ENCODE results near the gene FAM222A.

The FAM222A gene

GRCh38 chr12:109722022-109722720 is 8.5 kb downstream of the FAM222A start:
- DNase-seq (ENCODE audit: low read depth), result no peak
- H3K4me3 ChIP-seq (ENCODE audit: low read length), result no peak overlapping the region
- no peaks in the 10 kb centered on the region for H3K36me3 ChIP-seq (ENCODE audit: control insufficient read depth, insufficient read depth, low read length, severe bottlenecking)
- H3K9ac ChIP-seq (ENCODE audit: low read length), result no peak overlapping the region
- H3K9me3 ChIP-seq (ENCODE audit: control insufficient read depth, low read length), result no peaks in the 10 kb centered on the region
- H3K27me3 ChIP-seq (replicated peaks; ENCODE audit: control insufficient read depth, insufficient read depth, low read length), result peaks cover 57% of the 10 kb centered on the region
- H3K4me1 ChIP-seq (ENCODE audit: control insufficient read depth, insufficient read depth, low read length), result no peaks in the 10 kb centered on the region

GRCh38 chr12:109722721-109723094 is 9.1 kb downstream of the FAM222A start:
- no peak for DNase-seq (ENCODE audit: low read depth)
- no peaks in the 10 kb centered on the region for H3K36me3 ChIP-seq (ENCODE audit: control insufficient read depth, insufficient read depth, low read length, severe bottlenecking)
- no peak overlapping the region for H3K4me3 ChIP-seq (ENCODE audit: low read length)
- H3K9ac ChIP-seq (ENCODE audit: low read length), result no peak overlapping the region
- peaks cover 57% of the 10 kb centered on the region for H3K27me3 ChIP-seq (replicated peaks; ENCODE audit: control insufficient read depth, insufficient read depth, low read length)
- no peaks in the 10 kb centered on the region for H3K9me3 ChIP-seq (ENCODE audit: control insufficient read depth, low read length)
- H3K4me1 ChIP-seq (ENCODE audit: control insufficient read depth, insufficient read depth, low read length), result no peaks in the 10 kb centered on the region

GRCh38 chr12:109723311-109723881 is 9.8 kb downstream of the FAM222A start:
- Histone ChIP-seq H3K9me3 (ENCODE audit: control insufficient read depth, low read length) (no peaks in the 10 kb centered on the region), H3K27me3 (replicated peaks; ENCODE audit: control insufficient read depth, insufficient read depth, low read length) (peaks cover 59% of the 10 kb centered on the region), H3K4me3 (ENCODE audit: low read length) (no peak overlapping the region), H3K36me3 (ENCODE audit: control insufficient read depth, insufficient read depth, low read length, severe bottlenecking) (no peaks in the 10 kb centered on the region), H3K9ac (ENCODE audit: low read length) (no peak overlapping the region), H3K4me1 (ENCODE audit: control insufficient read depth, insufficient read depth, low read length) (no peaks in the 10 kb centered on the region)
- DNase-seq (ENCODE audit: low read depth), result no peak

- no peaks in the 10 kb centered on the region for H3K4me1 ChIP-seq (ENCODE audit: control insufficient read depth, insufficient read depth, low read length)
- no peak overlapping the region for H3K4me3 ChIP-seq (ENCODE audit: low read length)
- no peak overlapping the region for H3K9ac ChIP-seq (ENCODE audit: low read length)
- H3K36me3 ChIP-seq (ENCODE audit: control insufficient read depth, insufficient read depth, low read length, severe bottlenecking), result no peaks in the 10 kb centered on the region
- H3K9me3 ChIP-seq (ENCODE audit: control insufficient read depth, low read length), result no peaks in the 10 kb centered on the region
- H3K27me3 ChIP-seq (replicated peaks; ENCODE audit: control insufficient read depth, insufficient read depth, low read length), result peaks cover 52% of the 10 kb centered on the region
- no peak for DNase-seq (ENCODE audit: low read depth)
These were observed 10.8 kb downstream of the FAM222A start for GRCh38 chr12:109724321-109724892.

GRCh38 chr12:109725321-109726105 is 11.9 kb downstream of the FAM222A start:
- no peak for DNase-seq (ENCODE audit: low read depth)
- Histone ChIP-seq H3K9me3 (ENCODE audit: control insufficient read depth, low read length) (no peaks in the 10 kb centered on the region), H3K4me1 (ENCODE audit: control insufficient read depth, insufficient read depth, low read length) (no peaks in the 10 kb centered on the region), H3K36me3 (ENCODE audit: control insufficient read depth, insufficient read depth, low read length, severe bottlenecking) (no peaks in the 10 kb centered on the region), H3K27me3 (replicated peaks; ENCODE audit: control insufficient read depth, insufficient read depth, low read length) (peaks cover 45% of the 10 kb centered on the region), H3K9ac (ENCODE audit: low read length) (no peak overlapping the region), H3K4me3 (ENCODE audit: low read length) (no peak overlapping the region)

GRCh38 chr12:109726106-109726497 is 12.5 kb downstream of the FAM222A start:
- Histone ChIP-seq H3K4me1 (ENCODE audit: control insufficient read depth, insufficient read depth, low read length) (no peaks in the 10 kb centered on the region), H3K27me3 (replicated peaks; ENCODE audit: control insufficient read depth, insufficient read depth, low read length) (peaks cover 47% of the 10 kb centered on the region), H3K36me3 (ENCODE audit: control insufficient read depth, insufficient read depth, low read length, severe bottlenecking) (no peaks in the 10 kb centered on the region), H3K9me3 (ENCODE audit: control insufficient read depth, low read length) (no peaks in the 10 kb centered on the region), H3K4me3 (ENCODE audit: low read length) (no peak overlapping the region), H3K9ac (ENCODE audit: low read length) (no peak overlapping the region)
- DNase-seq (ENCODE audit: low read depth), result no peak

- Histone ChIP-seq H3K27me3 (replicated peaks; ENCODE audit: control insufficient read depth, insufficient read depth, low read length) (peaks cover 47% of the 10 kb centered on the region), H3K4me1 (ENCODE audit: control insufficient read depth, insufficient read depth, low read length) (no peaks in the 10 kb centered on the region), H3K4me3 (ENCODE audit: low read length) (no peak overlapping the region), H3K9me3 (ENCODE audit: control insufficient read depth, low read length) (no peaks in the 10 kb centered on the region), H3K9ac (ENCODE audit: low read length) (no peak overlapping the region), H3K36me3 (ENCODE audit: control insufficient read depth, insufficient read depth, low read length, severe bottlenecking) (no peaks in the 10 kb centered on the region)
- DNase-seq (ENCODE audit: low read depth), result no peak
These were observed 12.9 kb downstream of the FAM222A start for GRCh38 chr12:109726511-109727038.

GRCh38 chr12:109727039-109727723 is 13.6 kb downstream of the FAM222A start:
- Histone ChIP-seq H3K4me3 (ENCODE audit: low read length) (no peak overlapping the region), H3K4me1 (ENCODE audit: control insufficient read depth, insufficient read depth, low read length) (no peaks in the 10 kb centered on the region), H3K27me3 (replicated peaks; ENCODE audit: control insufficient read depth, insufficient read depth, low read length) (peaks cover 50% of the 10 kb centered on the region), H3K9me3 (ENCODE audit: control insufficient read depth, low read length) (no peaks in the 10 kb centered on the region), H3K9ac (ENCODE audit: low read length) (no peak overlapping the region), H3K36me3 (ENCODE audit: control insufficient read depth, insufficient read depth, low read length, severe bottlenecking) (no peaks in the 10 kb centered on the region)
- DNase-seq (ENCODE audit: low read depth), result no peak

- peaks cover 54% of the 10 kb centered on the region for H3K27me3 ChIP-seq (replicated peaks; ENCODE audit: control insufficient read depth, insufficient read depth, low read length)
- no peaks in the 10 kb centered on the region for H3K36me3 ChIP-seq (ENCODE audit: control insufficient read depth, insufficient read depth, low read length, severe bottlenecking)
- no peak for DNase-seq (ENCODE audit: low read depth)
- no peak overlapping the region for H3K4me3 ChIP-seq (ENCODE audit: low read length)
- H3K9ac ChIP-seq (ENCODE audit: low read length), result no peak overlapping the region
- H3K4me1 ChIP-seq (ENCODE audit: control insufficient read depth, insufficient read depth, low read length), result no peaks in the 10 kb centered on the region
- H3K9me3 ChIP-seq (ENCODE audit: control insufficient read depth, low read length), result no peaks in the 10 kb centered on the region
These were observed 14.4 kb downstream of the FAM222A start for GRCh38 chr12:109727746-109728726.

- Histone ChIP-seq H3K36me3 (ENCODE audit: control insufficient read depth, insufficient read depth, low read length, severe bottlenecking) (no peaks in the 10 kb centered on the region), H3K4me1 (ENCODE audit: control insufficient read depth, insufficient read depth, low read length) (no peaks in the 10 kb centered on the region), H3K9me3 (ENCODE audit: control insufficient read depth, low read length) (no peaks in the 10 kb centered on the region), H3K9ac (ENCODE audit: low read length) (no peak overlapping the region), H3K4me3 (ENCODE audit: low read length) (no peak overlapping the region), H3K27me3 (replicated peaks; ENCODE audit: control insufficient read depth, insufficient read depth, low read length) (peaks cover 58% of the 10 kb centered on the region)
- DNase-seq (ENCODE audit: low read depth), result no peak
These were observed 15.3 kb downstream of the FAM222A start for GRCh38 chr12:109728921-109729320.
